ENCODE results near the gene CDCA5.

Gene CDCA5

DNA sequence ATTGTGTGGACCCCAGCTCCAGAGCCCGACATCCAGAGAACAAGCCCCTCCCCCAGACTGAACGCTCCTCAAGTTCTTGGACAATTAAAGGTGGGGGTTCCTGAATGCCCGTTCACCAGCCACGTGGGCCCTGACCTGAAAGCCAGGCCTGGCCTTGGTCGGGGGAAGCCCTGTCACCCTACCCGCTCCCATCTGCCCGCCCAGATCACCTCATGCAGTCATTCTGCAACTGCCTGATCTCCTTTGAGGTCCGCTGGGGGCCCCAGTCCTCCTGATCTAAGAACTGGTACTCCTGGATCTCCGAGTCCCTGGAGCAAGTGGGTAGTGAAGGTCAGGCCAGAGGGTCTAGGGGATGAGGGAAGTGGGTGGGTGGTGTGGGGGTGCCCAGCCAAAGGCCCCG lies 16.4 kb downstream of the CDCA5 start:
- no peak for DNase-seq

DNA sequence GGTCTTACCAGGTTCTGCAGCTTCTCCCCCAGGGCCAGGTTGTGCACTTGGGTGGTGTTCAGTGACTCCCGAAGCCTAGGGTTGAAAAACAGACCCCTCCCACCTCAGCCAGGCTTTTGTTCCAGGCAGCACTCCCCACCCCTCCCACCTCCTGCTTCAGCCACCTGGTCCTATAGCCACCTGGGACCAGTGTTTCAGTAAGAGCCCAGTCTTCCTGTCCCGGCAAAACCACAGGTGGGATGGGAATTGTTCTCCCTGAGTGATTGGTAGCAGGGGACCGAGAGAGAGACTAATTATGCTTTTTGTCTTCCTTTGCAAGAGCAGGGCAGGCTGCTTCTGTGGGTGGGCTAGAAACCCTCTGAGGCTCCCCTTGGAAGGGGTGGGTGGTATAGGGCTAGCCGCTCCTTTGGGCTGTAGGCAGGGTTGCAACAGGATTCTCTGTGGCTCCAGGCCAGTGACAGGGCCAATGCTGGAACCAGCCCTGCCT lies 17.0 kb downstream of the CDCA5 start:
- DNase-seq, result no peak

GRCh38 chr11:65066315-65066714 lies 17.5 kb downstream of the CDCA5 start:
- DNase-seq, result no peak

DNA sequence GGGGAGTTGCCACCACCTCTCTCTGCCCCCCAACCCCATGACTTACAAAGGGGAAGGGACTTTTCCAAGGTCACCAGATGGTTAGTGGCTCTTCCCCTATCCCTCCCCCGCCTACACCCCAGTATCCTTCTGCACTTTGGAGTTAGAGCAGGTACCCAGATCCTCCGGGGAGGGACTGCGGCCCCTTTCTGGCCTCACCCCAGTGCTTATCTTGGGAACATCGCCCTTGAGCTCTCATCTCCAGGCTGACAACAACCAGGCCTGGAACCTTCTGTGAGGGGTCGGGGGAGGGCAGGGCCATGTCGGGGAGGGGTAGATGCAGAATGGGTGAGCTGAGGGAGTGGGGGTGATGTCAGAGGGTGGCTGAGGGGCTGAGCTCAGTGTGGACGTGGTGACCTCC lies 18.0 kb downstream of the CDCA5 start:
- DNase-seq, result no peak

- no peak for DNase-seq
Observed at GRCh38 chr11:65064847-65065240, 19.0 kb downstream of the CDCA5 start.

GRCh38 chr11:65063532-65063931 lies 20.3 kb downstream of the CDCA5 start:
- DNase-seq, result no peak

- DNase-seq, result no peak
Observed at GRCh38 chr11:65060913-65061408, 22.9 kb downstream of the CDCA5 start.

- no peak for DNase-seq
Observed at GRCh38 chr11:65059959-65060824, 23.6 kb downstream of the CDCA5 start.

- no peak for DNase-seq
Observed at GRCh38 chr11:65059523-65059922, 24.3 kb downstream of the CDCA5 start.

DNA sequence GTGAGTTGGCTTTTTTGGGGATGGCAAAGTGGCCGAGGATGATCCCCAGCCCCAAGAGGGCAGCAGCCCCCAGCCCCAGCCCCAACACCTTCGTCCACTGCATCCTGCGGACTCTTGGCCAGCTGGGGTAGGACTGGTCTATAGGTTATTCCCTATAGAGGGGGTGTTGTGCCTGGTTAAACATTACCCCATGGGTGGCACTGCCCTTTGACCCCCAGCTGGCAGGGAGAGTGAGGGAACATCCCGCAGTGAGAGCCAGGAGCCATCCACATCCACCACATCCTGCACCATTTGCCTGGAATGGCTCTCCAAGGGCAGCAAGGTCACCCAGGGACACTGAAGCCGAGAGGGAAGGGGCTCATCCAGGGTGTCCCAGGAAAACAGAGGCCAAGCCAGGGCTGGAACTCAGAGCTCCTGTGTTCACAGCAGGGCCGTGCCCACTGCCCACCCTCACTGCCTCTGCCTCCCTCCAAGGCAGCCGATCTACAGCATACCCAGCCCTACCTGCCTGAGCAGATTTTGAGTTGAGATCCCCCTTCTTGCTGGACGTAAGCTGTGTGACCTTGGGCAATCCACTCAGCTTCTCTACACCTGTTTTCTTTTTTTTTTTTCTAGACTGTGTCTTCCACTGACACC lies 25.3 kb downstream of the CDCA5 start, which contains the start of gene NAALADL1:
TSS of gene NAALADL1 (minus strand) at position 135 of the 636 bp plus-strand sequence. CDS start at position 103, 32 bp downstream.
- no peak for DNase-seq

- DNase-seq, result no peak
Observed at GRCh38 chr11:65058012-65058411, 25.8 kb downstream of the CDCA5 start.

DNA sequence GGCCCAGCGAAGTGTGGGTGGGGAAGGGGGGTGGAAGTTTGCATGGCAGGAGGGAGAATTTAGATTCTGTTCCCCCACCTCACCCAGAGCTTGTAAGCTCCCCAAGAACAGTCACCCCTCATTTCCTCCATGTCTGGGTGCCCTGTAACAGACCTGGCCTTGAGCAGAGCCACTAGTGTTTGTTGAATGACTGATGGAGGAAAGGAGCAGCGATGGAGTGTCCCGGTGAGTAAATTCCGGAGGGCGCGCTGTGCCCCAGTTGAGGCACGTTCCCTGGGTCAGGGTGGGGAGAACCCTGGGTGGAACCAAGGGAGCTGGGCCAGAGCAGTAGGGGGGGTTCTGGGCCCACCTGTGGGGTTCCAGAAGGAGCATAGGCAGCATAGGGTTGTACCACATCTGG lies 26.3 kb downstream of the CDCA5 start:
- DNase-seq, result no peak

- no peak for DNase-seq
Observed at GRCh38 chr11:65056999-65057398, 26.8 kb downstream of the CDCA5 start.

DNA sequence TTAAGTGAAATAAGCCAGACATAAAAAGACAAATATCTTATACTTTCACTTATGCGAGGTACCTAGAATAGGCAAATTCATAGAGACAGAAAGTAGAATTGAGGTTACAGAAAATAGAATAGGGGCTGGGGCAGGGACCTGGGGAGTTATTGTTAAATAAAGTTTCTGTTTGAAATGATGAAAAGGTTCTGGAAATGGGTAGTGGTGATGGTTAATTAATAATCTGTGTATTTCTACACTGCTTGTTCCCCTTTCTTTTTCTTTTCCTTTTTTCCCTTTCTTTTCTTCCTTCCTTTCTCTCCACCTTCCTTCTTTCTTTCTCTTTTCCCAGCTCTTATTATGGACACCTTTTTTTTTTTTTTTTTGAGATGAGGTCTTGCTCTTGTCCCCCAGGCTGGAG lies 28.3 kb downstream of the CDCA5 start:
- DNase-seq, result no peak

GRCh38 chr11:65053827-65054508 lies 29.9 kb downstream of the CDCA5 start:
- peak; percentile 37 for DNase-seq

DNA sequence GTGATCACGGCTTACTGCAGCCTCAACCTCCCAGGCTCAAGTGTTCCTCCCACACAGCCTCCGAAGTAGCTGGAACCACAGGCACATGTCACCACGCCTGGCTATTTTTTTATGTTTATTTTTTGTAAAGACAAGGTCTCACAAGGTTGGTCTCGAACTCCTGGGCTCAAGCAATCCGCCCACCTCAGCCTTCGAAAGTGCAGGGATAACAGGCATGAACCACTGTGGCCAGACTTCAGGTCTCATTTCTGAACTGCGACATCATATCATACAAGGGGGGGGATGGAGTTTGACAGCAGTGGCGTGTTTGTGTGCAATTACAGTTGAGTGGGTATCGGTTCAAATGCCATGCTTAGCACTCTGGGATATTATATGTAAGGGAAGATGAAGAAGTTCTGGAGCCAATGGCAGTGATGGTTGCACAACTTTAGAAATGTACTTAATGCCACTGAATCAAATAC lies 32.4 kb downstream of the CDCA5 start:
- no peak for DNase-seq

GRCh38 chr11:65047581-65048422 lies 36.0 kb downstream of the CDCA5 start:
- DNase-seq, result peak; percentile 53

GRCh38 chr11:65045728-65046127 lies 38.1 kb downstream of the CDCA5 start:
- no peak for DNase-seq

DNA sequence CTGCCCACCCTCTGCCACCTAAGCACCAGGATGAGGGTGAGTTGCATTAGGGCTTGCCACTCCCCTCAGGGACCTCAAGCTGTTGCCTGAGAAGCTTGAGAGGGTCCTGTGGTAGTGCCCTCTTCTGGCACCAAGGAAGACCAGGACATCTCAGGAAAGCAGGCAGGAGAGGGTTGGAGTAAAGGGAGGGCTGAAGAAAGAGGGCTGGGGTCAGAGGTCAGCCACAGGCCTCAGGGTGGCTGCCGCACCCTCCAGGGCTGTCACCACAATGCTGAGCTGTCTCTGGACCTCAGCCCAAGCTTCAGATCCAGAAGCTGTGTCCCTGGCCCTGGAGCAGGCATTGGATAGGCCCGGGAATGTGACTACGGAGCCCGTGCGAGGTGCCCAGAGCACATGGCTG lies 38.8 kb downstream of the CDCA5 start:
- DNase-seq, result no peak

GRCh38 chr11:65043881-65044501 lies 39.8 kb downstream of the CDCA5 start:
- no peak for DNase-seq

- DNase-seq, result no peak
Observed at GRCh38 chr11:65042891-65043290, 40.9 kb downstream of the CDCA5 start.

Measured in stimulated activated CD4-positive, alpha-beta T cell treated with anti-CD3 and anti-CD28 coated beads, Interleukin-15, amount 100 ng/mL, for 24 hours (primary cell).